Glutamatergic neuron (in vitro differentiated cells): ENCODE results near the gene CHURC1. TPM values are rescaled to one million over a fixed set of nuclear protein-coding genes. Genes with fewer than 3 reads are reported as not detected.

Source experiments
- DNase-seq: peaks from one replicate; pipeline ENCODE4 v3.0.0; 2022
- H3K27ac Mint-ChIP-seq: one replicate; pipeline ENCODE4 v1.8.0; 2020; ENCODE audit warnings: mild to moderate bottlenecking, mixed read lengths, inconsistent platforms; ENCODE audit not compliant: unreplicated experiment
- H3K27me3 Mint-ChIP-seq: one replicate; pipeline ENCODE4 v1.8.0; 2020; ENCODE audit warnings: mild to moderate bottlenecking, moderate library complexity, mixed read lengths, inconsistent platforms; ENCODE audit not compliant: unreplicated experiment
- H3K36me3 Mint-ChIP-seq: one replicate; pipeline ENCODE4 v1.8.0; 2020; ENCODE audit warnings: mild to moderate bottlenecking, mixed read lengths, inconsistent platforms; ENCODE audit not compliant: unreplicated experiment
- H3K4me1 Mint-ChIP-seq: one replicate; pipeline ENCODE4 v1.8.0; 2020; ENCODE audit warnings: mild to moderate bottlenecking, low read depth, mixed read lengths, inconsistent platforms; ENCODE audit not compliant: unreplicated experiment
- H3K4me3 Mint-ChIP-seq: one replicate; pipeline ENCODE4 v1.8.0; 2020; ENCODE audit warnings: mild to moderate bottlenecking, mixed read lengths, inconsistent platforms; ENCODE audit not compliant: unreplicated experiment
- H3K9me3 Mint-ChIP-seq: one replicate; pipeline ENCODE4 v1.8.0; 2020; ENCODE audit warnings: mild to moderate bottlenecking, moderate library complexity, mixed read lengths, inconsistent platforms; ENCODE audit not compliant: unreplicated experiment
- CTCF ChIP-seq: fragments of 200-600 bp; sonication (generic); IDR thresholded peaks from one replicate; pipeline ENCODE4 v1.5.0; 2021; ENCODE audit not compliant: partially characterized antibody, unreplicated experiment
- total RNA-seq: library from RNA; stranded (reverse); fragmentation: NEBNext Ultra II Directional; extraction: Animal tissue kit (Norgen Biotek cat#: 25700); gene quantifications from one replicate; pipeline ENCODE4 v1.2.1, GENCODE V29; 2021; ENCODE audit not compliant: unreplicated experiment

The CHURC1 gene
- total RNA-seq, 1 donor from 2014 or later = 40.6 TPM

- no peak overlapping the region for H3K27ac Mint-ChIP-seq
- H3K27me3 Mint-ChIP-seq = no peaks in the 10 kb centered on the region
- no peaks in the 10 kb centered on the region for H3K36me3 Mint-ChIP-seq
- H3K9me3 Mint-ChIP-seq = peaks cover 2% of the 10 kb centered on the region
- H3K4me3 Mint-ChIP-seq = no peak overlapping the region
- no peaks in the 10 kb centered on the region for H3K4me1 Mint-ChIP-seq
- no peak for DNase-seq
- no peak for TF ChIP-seq CTCF
Measured at GRCh38 chr14:64868841-64869240, 45.4 kb upstream of the CHURC1 start.

DNA sequence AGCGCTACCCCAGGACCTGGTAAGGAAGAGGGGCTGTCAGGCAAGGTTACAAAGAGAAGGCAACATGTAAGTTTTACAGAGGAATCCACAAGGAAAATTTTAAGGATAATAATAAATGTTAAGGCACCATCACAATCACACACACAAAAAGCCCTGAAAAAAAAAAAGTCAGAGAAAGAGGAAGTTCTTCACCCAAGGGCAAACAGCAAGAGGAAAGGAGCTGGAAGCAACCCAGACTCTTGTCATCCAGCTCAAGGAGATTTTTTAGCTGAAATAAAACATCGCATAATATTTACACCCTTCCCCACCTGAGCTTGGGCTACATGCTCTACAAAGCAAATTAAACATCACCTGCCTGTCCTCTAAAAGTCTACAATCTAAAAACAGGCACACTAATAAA, 44.1 kb upstream of the CHURC1 start:
- no peaks in the 10 kb centered on the region for H3K36me3 Mint-ChIP-seq
- H3K4me1 Mint-ChIP-seq = no peaks in the 10 kb centered on the region
- no peak overlapping the region for H3K27ac Mint-ChIP-seq
- H3K4me3 Mint-ChIP-seq = no peak overlapping the region
- DNase-seq = no peak
- peaks cover 2% of the 10 kb centered on the region for H3K9me3 Mint-ChIP-seq
- no peak for TF ChIP-seq CTCF
- no peaks in the 10 kb centered on the region for H3K27me3 Mint-ChIP-seq

GRCh38 chr14:64871344-64871743, 42.9 kb upstream of the CHURC1 start:
- no peaks in the 10 kb centered on the region for H3K27me3 Mint-ChIP-seq
- H3K36me3 Mint-ChIP-seq = no peaks in the 10 kb centered on the region
- no peaks in the 10 kb centered on the region for H3K4me1 Mint-ChIP-seq
- TF ChIP-seq CTCF = no peak
- no peak overlapping the region for H3K4me3 Mint-ChIP-seq
- no peak overlapping the region for H3K27ac Mint-ChIP-seq
- H3K9me3 Mint-ChIP-seq = peaks cover 2% of the 10 kb centered on the region
- DNase-seq = no peak

- Mint-ChIP-seq H3K27me3 (peaks cover under 1% of the 10 kb centered on the region), H3K36me3 (no peaks in the 10 kb centered on the region), H3K4me1 (no peaks in the 10 kb centered on the region), H3K27ac (no peak overlapping the region), H3K9me3 (peaks cover 2% of the 10 kb centered on the region), H3K4me3 (no peak overlapping the region)
- no peak for TF ChIP-seq CTCF
- DNase-seq = no peak
Measured at GRCh38 chr14:64873506-64874219, 40.6 kb upstream of the CHURC1 start.

DNA sequence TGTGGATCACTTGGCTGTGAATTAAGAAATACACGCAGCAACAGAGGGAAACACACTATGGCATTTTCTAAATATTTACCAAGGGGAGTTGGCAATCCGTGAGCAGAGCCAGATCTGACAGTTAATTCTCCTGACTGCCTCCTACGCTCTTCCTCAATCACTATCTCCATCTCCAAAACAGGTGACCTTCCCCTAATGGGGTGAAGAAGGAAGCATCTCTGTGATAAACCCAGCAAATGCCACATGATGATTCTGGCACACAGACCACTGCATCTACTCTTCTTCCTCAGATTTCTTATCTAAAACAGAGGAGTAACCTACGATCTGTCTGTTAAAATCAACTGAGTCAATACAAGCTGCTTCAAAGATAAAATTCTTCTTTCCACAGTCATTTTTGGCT, 38.9 kb upstream of the CHURC1 start:
- Mint-ChIP-seq H3K36me3 (no peaks in the 10 kb centered on the region), H3K9me3 (no peaks in the 10 kb centered on the region), H3K4me3 (no peak overlapping the region), H3K4me1 (no peaks in the 10 kb centered on the region), H3K27ac (no peak overlapping the region), H3K27me3 (peaks cover 2% of the 10 kb centered on the region)
- no peak for DNase-seq
- no peak for TF ChIP-seq CTCF
